ENCODE results near the gene USP31. TPM values are rescaled to one million over a fixed set of nuclear protein-coding genes. Genes with fewer than 3 reads are reported as not detected.

Gene USP31, protein sequence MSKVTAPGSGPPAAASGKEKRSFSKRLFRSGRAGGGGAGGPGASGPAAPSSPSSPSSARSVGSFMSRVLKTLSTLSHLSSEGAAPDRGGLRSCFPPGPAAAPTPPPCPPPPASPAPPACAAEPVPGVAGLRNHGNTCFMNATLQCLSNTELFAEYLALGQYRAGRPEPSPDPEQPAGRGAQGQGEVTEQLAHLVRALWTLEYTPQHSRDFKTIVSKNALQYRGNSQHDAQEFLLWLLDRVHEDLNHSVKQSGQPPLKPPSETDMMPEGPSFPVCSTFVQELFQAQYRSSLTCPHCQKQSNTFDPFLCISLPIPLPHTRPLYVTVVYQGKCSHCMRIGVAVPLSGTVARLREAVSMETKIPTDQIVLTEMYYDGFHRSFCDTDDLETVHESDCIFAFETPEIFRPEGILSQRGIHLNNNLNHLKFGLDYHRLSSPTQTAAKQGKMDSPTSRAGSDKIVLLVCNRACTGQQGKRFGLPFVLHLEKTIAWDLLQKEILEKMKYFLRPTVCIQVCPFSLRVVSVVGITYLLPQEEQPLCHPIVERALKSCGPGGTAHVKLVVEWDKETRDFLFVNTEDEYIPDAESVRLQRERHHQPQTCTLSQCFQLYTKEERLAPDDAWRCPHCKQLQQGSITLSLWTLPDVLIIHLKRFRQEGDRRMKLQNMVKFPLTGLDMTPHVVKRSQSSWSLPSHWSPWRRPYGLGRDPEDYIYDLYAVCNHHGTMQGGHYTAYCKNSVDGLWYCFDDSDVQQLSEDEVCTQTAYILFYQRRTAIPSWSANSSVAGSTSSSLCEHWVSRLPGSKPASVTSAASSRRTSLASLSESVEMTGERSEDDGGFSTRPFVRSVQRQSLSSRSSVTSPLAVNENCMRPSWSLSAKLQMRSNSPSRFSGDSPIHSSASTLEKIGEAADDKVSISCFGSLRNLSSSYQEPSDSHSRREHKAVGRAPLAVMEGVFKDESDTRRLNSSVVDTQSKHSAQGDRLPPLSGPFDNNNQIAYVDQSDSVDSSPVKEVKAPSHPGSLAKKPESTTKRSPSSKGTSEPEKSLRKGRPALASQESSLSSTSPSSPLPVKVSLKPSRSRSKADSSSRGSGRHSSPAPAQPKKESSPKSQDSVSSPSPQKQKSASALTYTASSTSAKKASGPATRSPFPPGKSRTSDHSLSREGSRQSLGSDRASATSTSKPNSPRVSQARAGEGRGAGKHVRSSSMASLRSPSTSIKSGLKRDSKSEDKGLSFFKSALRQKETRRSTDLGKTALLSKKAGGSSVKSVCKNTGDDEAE (N-terminal part only)
- 4.7 TPM for polyA plus RNA-seq (2013, experiment 1 of 2; ENCODE audit: insufficient read length)
- polyA plus RNA-seq (2013, experiment 2 of 2; ENCODE audit: insufficient read length): 4.2 TPM

DNA sequence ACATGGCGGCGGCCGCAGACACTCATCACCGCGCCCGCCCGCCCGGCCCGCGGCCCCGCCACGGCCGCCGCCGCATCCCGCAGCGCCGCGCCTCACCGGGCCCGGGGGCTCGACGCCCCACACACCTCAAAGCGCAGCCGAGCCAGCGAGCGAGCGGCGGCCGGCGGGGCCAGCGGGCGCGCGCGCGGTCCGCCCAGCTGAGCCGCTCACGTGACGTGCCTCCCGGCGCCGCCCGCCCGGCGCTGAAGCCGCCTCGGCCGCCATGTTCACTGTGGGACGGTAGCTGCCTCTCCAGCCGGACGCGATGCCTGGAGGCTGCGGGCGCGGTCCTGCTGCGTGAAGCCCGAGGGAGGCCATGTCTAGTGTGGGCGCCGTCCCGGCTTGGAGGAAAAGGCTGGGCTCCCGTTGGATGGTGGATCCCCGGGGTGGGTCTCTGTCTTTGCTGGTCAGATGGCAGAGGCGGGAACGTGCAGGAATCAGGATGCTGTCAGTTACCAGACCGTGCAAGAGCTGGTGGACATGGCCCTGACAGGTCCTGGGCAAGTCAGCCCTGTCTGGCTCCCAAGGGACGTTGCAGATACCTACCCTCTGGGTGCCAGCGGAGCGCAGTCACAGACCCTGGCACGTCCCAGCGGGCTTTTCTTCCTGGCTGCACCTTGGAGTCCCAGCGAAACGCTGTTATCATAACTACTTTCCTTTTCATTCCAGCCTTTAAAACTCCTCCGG is at the start of gene USP31:
Gene USP31 (minus strand): TSS at position 186 of the 726 bp plus-strand sequence. CDS start 182 bp downstream, at position 4.
- DNase-seq: peak; percentile 97

DNA sequence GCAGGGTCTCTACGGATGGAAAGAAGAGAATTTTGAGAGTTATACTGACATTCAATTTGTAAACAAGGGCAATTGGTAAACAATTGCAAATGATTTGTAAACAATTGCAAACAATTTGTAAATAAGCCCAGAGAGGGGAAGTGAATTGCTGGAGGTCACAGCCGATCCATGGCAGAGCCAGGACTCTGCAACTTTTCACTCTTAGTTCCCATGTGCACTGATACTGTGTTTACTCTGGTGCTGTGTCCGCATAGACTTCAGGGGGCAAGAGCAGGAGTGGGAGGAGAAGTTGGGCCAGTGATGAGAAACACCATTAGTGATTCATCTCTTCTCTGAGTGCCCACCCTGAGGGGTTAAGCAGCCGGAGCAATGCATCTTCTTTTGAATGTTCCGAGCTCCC is 47.3 kb upstream of the USP31 start:
- DNase-seq: no peak

DNA sequence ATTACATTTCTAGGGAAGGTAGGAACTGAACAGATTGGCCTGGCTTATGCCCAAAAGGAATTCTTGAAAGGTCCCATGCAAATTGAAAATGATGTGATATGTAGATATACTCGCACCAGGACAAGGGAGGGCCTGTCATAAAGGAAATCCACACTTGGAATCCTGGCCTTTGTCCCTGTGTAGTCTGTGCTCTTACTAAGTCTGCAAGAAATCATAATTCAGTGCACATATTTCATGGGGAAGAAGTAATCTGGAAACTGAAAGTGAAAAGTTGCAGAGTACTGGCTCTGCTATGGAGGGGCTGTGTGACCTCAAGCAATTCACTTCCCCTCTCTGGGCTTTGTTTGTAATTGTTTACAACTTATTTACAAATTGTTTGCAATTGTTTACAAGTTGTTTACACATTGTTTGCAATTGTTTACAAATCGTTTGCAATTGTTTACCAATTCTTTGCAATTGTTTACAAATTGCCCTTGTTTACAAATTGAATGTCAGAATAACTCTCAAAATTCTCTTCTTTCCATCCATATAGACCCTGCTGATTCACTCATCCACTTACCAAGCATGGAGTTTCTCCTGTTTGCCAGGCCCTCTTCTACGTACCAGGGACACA is 46.2 kb upstream of the USP31 start:
- no peak for DNase-seq

DNA sequence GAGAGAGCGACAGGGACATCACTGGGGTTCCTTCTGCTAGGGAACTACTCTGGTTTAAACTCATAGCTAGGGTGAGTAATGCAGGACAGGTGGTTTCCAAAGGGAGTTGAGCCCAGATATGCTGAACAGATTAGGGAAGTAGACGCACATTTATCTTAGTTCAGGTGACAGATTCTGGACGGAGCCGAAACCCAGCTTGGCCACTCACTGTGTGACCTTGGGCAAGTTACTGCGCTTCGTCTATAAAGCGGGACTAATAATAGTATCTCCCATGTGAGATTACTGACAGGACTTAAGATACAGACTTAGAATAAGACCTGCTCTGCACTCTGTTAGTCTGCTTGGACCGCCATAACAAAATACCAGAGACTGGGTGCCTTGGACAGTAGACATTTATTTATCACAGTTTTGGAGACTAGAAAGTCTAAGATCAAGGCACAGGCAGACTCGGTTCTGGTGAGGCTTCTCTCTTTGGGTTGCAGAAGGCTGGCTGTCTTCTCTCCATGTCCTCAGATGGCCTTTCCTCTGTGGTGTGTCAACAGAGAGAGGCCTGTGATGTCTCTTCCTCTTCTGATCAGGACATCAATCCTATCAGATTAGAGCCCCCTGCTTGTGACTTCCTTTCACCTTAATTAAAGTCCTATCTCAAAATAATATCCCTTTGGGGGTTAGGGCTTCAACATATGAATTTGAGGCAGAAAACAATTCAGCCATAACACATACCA is 45.4 kb upstream of the USP31 start:
- DNase-seq: no peak

DNA sequence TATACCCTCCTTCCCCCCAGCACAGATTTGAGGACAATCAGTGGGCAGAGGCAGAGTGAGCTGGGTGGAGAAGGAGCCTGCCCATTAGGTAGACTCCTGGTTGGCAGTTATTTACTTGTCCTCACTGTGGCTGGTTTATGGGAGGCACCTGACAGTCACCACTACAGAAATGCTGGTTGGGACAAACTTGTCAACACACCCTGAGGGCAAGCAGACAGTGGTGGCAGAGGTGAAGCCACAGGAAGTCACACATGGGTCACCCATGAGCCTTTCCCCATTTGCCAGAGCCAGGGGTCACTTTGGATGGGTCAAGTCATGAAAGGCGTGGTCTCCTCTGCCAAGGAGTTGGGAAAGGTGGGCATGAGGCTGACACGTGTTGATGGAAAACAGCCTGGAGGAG is 39.7 kb upstream of the USP31 start:
- no peak for DNase-seq

DNA sequence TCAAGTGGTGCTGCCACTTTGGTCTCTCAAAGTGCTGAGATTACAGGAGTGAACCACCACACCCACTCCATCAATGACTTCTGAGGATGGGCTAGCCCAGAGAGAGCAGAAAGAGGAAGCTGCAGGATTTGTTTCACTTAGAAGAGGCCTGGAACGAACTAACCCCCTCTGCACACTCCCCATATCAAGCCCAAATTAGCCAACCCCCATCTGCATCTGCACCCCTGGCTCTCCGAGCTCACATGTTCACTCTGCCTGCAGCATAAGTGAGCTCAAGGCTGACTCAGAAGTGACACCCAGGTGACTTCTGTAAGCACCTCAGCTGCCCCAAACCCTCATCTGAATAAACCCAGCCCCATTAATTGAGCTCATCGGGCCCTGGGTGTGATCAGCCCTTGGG is 38.1 kb upstream of the USP31 start:
- DNase-seq: no peak

DNA sequence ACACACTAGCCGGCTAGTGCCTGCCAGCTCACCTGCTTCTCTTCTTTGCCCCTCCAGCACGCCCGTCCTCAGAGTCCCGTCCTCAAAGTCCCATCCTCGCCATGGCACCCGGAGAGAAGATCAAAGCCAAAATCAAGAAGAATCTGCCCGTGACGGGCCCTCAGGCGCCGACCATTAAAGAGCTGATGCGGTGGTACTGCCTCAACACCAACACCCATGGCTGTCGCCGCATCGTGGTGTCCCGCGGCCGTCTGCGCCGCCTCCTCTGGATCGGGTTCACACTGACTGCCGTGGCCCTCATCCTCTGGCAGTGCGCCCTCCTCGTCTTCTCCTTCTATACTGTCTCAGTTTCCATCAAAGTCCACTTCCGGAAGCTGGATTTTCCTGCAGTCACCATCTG is 36.9 kb upstream of the USP31 start:
- DNase-seq: no peak

DNA sequence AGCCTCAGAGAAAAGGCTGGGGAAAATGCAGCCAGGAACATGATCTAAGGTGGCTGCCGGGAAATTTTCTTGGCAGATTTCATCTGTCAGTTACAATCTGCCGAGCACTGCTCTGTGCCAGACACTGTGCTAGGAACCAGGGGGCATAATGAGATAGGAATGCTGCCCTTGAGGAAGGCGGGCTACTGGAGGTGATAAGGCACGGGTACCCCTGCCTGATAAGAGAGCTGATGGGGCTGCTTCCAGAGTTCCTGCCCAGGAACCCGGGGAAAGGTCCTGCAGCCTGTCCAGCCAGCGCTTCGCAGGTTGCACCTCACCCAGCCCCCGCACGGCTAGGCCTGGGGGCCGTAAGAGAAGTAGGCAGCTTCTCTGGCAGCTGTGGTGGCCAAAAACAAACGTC is 36.4 kb upstream of the USP31 start:
- no peak for DNase-seq

DNA sequence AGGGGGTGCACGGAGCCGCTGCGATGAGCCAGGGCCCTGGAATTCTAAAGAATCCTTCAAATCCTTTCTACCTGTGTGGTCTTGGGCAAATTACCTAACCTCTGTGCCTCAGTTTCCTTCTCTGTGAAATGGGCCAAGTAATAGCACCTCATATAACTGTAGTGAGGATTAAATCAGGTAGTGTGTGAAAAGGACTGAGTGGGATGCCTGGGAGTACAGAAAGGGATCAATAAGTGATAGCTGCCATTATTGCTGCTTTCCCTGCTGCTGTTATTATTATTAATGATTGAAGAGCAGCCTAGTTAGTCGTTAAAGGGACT is 34.3 kb upstream of the USP31 start:
- DNase-seq: no peak

DNA sequence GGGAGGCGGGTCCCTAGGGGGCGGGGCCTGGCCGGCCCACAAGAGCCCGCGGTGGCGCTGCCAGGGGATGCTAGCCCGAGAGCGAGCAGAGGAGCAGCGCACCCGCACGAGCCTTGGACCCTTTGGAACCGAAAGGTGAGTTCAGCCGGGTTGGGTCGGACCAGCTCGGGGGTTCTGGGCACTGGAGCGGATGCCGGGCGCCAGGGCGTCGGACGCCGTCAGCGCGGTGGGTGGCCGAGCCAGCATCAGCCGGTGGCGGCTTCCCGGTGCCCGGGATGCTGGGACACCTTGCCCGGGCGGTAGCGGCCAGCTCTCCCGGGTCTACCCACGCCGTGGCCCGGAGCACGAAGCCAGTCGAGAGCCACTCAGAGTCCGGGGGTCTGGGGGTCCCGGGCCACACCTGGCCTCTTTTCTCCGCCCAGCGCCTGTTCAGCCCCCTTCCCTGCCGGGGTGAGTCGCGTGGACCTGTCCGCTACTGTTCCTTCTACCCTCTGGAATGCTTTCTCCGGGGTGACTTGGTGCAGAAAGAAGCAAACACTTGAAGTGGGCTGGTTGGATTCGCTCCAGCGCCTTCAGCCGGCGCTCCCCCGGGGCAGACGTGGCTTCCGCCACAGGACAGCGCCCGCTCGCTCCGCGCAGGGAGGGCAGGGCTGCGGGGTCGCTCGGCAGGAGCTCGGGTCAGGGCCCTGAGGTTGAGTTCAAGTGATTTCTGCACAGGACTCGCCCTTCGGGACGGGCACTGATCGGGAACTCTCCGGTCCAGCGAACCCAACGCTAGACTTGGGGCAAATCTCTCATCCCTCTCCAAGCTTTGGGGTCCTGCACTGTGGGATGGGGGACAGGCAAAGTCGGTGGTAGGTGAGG is 33.7 kb upstream of the USP31 start, which contains the start of gene SCNN1G:
Gene SCNN1G (plus strand): TSS at position 67 of the 864 bp plus-strand sequence. CDS start 3,527 bp downstream, outside the sequence.
- DNase-seq: no peak

DNA sequence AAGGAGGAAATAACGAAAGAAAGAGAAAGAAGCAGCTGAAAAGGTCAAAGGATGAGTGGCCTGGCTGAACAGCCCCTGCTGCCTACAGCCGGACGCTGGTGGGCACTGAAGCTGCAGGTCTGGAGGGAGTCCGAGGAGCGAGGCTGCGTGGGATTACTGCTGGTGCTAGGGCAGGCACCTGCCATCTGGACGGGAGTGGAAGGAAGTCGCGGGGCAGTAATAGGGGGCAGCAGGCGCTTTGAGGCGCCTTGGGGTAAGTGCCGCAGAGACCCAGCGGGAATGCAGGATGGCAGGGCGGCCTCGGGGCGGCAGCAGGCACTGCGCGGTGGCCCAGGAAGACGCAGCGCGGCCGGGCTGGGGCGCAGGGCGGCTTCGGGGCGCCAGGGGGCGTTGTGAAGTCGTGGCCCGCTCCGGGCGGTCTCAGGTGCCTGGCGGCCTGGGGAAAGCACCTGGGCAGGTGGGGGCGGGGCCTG is 33.0 kb upstream of the USP31 start:
- peak; percentile 43 for DNase-seq

DNA sequence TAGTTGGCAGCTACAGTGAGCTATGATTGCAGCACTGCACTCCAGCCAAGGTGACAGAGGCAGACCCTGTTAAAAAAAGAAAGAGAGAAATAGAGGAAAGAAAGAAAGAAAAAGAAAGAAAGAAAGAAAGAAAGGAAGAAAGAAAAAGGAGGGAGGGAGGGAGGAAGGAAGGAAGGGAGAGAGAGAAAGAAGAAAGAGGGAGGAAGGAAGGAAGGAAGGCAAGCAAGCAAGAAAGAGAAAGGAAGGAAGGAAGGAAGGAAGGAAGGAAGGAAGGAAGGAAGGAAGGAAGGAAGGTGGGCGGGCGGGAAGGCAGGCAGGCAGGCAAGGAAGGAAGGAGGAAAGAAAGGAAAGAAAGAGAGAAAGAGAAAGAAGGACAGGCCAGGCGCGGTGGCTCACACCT is 32.3 kb upstream of the USP31 start:
- DNase-seq: no peak

DNA sequence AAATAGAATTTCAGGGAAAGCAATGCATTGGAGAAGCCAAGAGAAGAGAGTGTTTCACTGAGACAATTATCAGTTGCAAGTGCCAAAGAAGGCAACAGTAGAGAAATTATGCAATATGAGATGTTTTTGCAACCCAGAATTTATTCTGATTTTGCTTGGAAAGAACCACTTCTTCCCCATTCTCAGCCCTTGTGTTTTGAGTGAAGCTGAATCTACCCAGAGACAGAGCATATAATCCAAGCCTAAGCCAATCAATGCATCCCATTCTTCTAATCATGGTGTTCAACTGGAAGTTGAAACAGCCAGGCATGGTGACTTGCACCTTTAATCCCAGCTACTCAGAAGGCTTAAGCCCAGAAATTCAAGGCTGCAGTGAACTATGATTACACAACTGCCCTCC is 26.4 kb upstream of the USP31 start:
- DNase-seq: no peak

DNA sequence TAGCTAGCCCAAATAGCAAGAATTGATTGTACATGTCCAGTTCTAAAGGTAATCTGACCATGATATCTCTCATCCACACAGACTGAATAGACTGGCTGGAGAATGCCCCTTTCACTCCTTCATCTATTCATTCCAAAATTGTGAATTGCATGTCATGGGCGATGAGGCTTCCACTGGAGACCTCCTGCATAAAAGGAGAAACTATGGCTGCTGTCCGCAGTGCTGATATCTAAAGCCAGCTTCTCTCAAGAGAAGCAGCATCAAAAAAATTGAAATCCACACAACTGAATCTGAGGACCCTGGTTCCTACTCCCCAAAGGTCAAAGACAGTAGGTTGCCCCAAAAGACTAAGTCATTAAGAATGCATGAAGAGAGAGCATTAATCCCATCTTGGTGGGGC is 25.4 kb upstream of the USP31 start:
- peak; percentile 11 for DNase-seq

DNA sequence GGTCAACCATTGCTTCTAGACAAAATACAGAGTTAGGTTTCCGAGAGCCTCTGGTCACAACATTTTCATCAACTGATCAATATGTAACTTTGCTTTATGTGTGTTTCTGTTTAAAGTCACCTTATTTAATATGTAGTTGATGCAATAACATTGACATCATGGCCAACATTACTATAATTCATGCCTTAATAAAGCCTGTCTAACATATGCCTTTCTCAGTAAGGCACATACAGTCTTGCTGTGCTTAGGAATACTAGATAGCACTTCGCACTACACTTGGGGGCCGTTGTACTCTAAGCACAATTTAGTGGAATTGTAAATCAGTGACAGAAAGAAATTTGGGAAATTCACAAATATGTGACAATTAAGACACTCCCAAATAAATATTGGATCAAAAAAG is 23.7 kb upstream of the USP31 start:
- DNase-seq: no peak

DNA sequence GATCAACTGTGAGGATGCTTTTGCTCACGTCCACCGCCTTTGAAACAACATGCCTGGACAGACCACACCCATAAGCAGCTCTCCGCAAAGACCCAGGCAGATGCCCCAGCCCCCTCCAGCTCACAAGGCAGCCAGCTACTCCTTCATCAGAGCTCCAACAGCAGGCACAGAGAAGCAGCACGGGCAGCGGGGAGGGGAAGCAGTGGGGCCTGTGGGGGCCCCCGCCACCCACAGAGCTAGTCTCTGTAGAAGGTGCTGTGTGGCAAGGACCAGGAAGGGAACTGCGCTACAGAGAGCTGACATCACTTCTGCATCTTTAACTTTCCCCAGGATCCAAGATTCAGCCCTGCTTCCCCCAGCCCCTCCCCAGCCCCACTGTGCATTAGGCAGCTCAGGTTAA is 23.3 kb upstream of the USP31 start:
- DNase-seq: no peak

DNA sequence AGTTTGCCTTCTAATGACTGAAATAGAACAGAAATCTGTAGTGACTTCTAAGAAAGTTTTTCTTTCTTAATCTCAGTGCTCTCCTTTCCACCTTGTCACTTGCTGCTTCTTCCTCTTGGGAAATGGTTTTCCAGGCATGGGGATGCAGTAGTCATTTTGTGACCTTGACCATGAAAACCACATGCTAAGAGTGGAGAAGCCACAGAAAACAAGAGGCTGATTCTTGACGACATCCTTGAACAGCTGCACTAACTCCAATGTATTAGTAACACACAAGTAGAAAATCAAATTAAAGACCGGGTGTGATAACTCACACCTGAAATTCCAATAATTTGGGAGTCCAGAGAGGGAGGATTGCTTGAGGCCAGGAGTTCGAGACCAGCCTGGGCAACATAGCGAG is 15.5 kb upstream of the USP31 start:
- DNase-seq: no peak

DNA sequence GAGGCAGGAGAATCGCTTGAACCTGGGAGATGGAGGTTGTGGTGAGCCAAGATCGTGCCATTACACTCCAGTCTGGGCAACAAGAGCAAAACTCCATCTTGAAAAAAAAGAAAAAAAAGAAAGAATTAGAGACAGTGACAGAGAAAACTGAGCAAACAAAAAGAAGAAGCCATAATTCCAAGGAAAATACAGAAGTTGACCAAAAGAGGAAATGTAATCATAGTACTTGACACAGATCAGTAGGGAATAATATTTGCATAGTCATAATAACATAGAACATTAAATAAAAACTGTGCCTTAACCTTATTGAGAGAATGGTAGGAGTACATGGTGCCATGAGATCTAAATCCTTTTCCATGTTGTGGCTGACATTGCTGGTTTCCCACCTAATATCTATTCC is 14.7 kb upstream of the USP31 start:
- DNase-seq: no peak

DNA sequence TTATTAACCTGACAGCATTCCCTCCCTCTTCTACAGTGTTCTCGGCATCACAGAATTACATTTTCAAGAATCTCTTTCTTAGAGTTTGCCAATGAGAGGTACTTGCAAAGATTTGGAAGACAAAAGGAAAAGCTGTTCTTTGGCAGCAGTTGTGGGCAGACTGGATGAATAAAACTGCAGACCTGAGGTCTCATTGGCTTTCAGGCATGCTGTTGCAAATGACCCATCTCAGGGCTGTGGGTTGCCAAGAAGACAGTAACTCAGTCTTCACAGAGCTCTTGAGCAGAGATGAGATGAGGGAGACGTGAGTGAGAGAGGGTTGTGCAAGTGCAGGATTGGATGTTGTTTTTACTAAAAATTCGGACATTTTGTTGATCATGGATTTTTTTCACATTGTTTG is 11.3 kb upstream of the USP31 start:
- DNase-seq: no peak

DNA sequence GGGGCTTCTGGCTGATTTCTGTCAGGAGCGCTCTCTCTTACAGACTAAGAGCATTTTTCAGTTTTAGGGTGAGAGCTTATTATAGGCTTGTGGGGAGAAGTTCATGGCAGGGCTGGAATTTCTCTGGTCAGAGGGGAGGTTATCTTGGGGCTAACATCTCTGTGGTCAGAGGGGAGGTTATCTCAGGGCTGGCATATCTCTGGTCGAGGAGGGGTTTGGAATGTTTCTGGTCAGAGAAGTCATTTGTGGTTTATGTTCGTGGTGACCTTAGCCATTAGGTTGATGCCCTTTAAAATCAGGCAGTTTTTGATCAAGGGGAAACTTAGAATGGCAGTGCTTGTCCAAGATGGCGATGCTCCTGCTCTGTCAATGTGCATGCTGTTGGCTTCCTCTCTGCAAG is 10.8 kb upstream of the USP31 start:
- DNase-seq: no peak
